Measurements from ENCODE around the gene RNF182.
"Not testable (repeated sequence)": the region's sequence is repeated elsewhere in the genome, so short reads cannot be mapped to it uniquely, and the experiment has no call there.

Gene RNF182

DNA sequence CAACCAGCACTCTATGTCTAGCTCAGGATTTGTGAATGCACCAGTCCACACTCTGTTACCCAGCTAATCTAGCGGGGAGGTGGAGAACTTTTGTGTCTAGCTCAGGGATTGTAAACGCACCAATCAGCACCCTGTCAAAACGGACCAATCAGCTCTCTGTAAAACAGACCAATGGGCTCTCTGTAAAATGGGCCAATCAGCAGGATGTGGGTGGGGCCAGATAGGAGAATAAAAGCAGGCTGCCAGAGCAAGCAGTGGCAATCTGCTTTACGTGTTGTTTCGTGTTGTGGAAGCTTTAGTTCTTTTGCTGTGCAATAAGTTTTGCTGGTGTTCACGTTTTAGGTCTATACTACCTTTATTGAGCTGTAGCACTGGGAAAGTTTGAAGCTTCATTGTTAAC, 93.8 kb downstream of the RNF182 start:
- not testable (repeated sequence) for ATAC-seq

DNA sequence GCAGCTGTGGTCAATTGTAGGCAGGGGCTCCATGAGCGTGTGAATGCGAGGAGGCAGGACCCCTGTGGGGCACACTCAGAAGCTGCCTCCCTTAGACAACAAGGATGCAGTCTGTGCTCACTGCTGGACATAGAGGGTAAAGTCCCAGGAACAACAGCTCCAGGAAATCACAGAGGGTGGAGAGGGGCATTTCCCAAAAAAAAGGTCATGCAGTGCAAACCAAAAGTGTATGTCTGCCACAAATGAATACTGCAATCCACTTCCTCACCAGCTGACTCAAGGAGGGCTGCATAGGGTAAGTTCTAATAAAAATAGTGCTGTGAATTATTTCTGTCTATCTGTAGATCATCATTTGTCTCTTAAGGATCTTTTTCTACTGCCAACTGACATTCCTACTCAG, 95.8 kb downstream of the RNF182 start:
- no peak for ATAC-seq
- TF ChIP-seq ZNF70 (CRISPR knock-in tag; IDR thresholded peaks at IDR 0.05) (no peak), ZFP30 (CRISPR knock-in tag; IDR thresholded peaks at IDR 0.05) (no peak), OSR1 (CRISPR knock-in tag; IDR thresholded peaks at IDR 0.05) (no peak), ESRRG (CRISPR knock-in tag; IDR thresholded peaks at IDR 0.05) (no peak), CSDC2 (CRISPR knock-in tag; IDR thresholded peaks at IDR 0.05) (no peak), RARB (CRISPR knock-in tag; IDR thresholded peaks at IDR 0.05) (no peak), ISL1 (CRISPR knock-in tag; IDR thresholded peaks at IDR 0.05) (no peak), TOX (CRISPR knock-in tag; IDR thresholded peaks at IDR 0.05; ENCODE audit: borderline replicate concordance) (no peak), ZFP3 (CRISPR knock-in tag; IDR thresholded peaks at IDR 0.05) (no peak), SNAI2 (CRISPR knock-in tag; IDR thresholded peaks at IDR 0.05) (no peak), ARNTL (CRISPR knock-in tag; IDR thresholded peaks at IDR 0.05; ENCODE audit: borderline replicate concordance, low read depth) (no peak), BACH2 (CRISPR knock-in tag; IDR thresholded peaks at IDR 0.05; ENCODE audit: borderline replicate concordance) (no peak), ZC3H10 (CRISPR knock-in tag; IDR thresholded peaks at IDR 0.05) (no peak), ZNF565 (CRISPR knock-in tag; conservative IDR thresholded peaks at IDR 0.05; ENCODE audit: low read depth) (no peak)
- TF ChIP-seq, protein P1, sequence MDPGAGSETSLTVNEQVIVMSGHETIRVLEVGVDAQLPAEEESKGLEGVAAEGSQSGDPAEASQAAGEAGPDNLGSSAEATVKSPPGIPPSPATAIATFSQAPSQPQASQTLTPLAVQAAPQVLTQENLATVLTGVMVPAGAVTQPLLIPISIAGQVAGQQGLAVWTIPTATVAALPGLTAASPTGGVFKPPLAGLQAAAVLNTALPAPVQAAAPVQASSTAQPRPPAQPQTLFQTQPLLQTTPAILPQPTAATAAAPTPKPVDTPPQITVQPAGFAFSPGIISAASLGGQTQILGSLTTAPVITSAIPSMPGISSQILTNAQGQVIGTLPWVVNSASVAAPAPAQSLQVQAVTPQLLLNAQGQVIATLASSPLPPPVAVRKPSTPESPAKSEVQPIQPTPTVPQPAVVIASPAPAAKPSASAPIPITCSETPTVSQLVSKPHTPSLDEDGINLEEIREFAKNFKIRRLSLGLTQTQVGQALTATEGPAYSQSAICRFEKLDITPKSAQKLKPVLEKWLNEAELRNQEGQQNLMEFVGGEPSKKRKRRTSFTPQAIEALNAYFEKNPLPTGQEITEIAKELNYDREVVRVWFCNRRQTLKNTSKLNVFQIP (CRISPR knock-in tag; IDR thresholded peaks at IDR 0.05; ENCODE audit: borderline replicate concordance, low read depth): no peak
- TF ChIP-seq, protein P2, sequence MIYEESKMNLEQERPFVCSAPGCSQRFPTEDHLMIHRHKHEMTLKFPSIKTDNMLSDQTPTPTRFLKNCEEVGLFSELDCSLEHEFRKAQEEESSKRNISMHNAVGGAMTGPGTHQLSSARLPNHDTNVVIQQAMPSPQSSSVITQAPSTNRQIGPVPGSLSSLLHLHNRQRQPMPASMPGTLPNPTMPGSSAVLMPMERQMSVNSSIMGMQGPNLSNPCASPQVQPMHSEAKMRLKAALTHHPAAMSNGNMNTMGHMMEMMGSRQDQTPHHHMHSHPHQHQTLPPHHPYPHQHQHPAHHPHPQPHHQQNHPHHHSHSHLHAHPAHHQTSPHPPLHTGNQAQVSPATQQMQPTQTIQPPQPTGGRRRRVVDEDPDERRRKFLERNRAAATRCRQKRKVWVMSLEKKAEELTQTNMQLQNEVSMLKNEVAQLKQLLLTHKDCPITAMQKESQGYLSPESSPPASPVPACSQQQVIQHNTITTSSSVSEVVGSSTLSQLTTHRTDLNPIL (CRISPR knock-in tag; IDR thresholded peaks at IDR 0.05; ENCODE audit: low read depth): no peak
- TF ChIP-seq, protein P3, sequence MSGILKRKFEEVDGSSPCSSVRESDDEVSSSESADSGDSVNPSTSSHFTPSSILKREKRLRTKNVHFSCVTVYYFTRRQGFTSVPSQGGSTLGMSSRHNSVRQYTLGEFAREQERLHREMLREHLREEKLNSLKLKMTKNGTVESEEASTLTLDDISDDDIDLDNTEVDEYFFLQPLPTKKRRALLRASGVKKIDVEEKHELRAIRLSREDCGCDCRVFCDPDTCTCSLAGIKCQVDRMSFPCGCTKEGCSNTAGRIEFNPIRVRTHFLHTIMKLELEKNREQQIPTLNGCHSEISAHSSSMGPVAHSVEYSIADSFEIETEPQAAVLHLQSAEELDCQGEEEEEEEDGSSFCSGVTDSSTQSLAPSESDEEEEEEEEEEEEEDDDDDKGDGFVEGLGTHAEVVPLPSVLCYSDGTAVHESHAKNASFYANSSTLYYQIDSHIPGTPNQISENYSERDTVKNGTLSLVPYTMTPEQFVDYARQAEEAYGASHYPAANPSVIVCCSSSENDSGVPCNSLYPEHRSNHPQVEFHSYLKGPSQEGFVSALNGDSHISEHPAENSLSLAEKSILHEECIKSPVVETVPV (CRISPR knock-in tag; IDR thresholded peaks at IDR 0.05): no peak
- TF ChIP-seq, protein P4, sequence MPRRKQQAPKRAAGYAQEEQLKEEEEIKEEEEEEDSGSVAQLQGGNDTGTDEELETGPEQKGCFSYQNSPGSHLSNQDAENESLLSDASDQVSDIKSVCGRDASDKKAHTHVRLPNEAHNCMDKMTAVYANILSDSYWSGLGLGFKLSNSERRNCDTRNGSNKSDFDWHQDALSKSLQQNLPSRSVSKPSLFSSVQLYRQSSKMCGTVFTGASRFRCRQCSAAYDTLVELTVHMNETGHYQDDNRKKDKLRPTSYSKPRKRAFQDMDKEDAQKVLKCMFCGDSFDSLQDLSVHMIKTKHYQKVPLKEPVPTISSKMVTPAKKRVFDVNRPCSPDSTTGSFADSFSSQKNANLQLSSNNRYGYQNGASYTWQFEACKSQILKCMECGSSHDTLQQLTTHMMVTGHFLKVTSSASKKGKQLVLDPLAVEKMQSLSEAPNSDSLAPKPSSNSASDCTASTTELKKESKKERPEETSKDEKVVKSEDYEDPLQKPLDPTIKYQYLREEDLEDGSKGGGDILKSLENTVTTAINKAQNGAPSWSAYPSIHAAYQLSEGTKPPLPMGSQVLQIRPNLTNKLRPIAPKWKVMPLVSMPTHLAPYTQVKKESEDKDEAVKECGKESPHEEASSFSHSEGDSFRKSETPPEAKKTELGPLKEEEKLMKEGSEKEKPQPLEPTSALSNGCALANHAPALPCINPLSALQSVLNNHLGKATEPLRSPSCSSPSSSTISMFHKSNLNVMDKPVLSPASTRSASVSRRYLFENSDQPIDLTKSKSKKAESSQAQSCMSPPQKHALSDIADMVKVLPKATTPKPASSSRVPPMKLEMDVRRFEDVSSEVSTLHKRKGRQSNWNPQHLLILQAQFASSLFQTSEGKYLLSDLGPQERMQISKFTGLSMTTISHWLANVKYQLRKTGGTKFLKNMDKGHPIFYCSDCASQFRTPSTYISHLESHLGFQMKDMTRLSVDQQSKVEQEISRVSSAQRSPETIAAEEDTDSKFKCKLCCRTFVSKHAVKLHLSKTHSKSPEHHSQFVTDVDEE (CRISPR knock-in tag; IDR thresholded peaks at IDR 0.05): no peak

DNA sequence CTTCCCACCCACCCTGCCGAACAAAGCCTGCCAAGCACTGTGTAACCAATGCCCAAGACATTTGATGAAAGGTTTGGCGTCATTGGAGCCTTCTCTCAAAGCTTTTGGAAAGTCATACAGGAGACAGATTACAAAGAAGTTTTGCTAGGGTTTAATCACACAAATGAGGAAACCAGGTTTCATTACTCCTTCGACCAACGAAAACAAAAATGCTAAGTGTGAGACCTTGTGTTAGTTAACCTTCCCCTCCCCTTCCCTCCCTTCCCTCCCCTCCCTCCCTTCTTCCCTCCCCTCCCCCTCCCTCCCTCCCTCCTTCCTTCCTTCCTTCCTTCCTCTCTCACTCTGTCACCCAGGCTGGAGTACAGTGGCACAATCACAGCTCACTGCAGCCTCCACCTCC, 96.7 kb downstream of the RNF182 start:
- no peak for ATAC-seq
- TF ChIP-seq OSR1 (CRISPR knock-in tag; IDR thresholded peaks at IDR 0.05) (no peak), ZC3H10 (CRISPR knock-in tag; IDR thresholded peaks at IDR 0.05) (no peak), SNAI2 (CRISPR knock-in tag; IDR thresholded peaks at IDR 0.05) (no peak), ZFP30 (CRISPR knock-in tag; IDR thresholded peaks at IDR 0.05) (no peak)
- TF ChIP-seq, protein P2 (CRISPR knock-in tag; IDR thresholded peaks at IDR 0.05; ENCODE audit: low read depth): no peak

DNA sequence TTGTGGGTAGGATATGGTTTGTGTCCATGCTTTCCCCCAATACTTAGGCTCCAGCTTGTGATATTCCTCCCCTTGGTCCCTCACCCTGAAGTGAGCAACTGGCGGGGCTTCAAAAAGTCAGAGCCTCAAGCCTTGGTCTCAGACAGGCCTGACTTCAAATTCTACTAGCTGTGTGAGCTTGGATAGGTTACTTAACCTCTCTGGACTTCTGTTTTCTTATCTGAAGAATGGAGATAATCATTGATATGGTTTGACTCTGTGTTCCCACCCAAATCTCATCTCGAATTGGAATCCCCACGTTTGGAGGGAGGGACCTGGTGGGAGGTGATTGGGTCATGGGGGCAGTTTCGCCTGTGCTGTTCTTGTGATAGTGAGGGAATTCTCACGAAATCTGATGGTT, 97.9 kb downstream of the RNF182 start:
- no peak for ATAC-seq
- TF ChIP-seq ARNTL (CRISPR knock-in tag; IDR thresholded peaks at IDR 0.05; ENCODE audit: borderline replicate concordance, low read depth) (no peak), CSDC2 (CRISPR knock-in tag; IDR thresholded peaks at IDR 0.05) (no peak), SNAI2 (CRISPR knock-in tag; IDR thresholded peaks at IDR 0.05) (no peak), TCF4 (CRISPR knock-in tag; IDR thresholded peaks at IDR 0.05; ENCODE audit: borderline replicate concordance) (no peak), RARB (CRISPR knock-in tag; IDR thresholded peaks at IDR 0.05) (no peak)
- TF ChIP-seq, protein P1 (CRISPR knock-in tag; IDR thresholded peaks at IDR 0.05; ENCODE audit: borderline replicate concordance, low read depth): no peak

All from SK-N-SH treated with all-trans-retinoic acid at 6 μM for 48 hours (cell line).